ENCODE results near the gene NVL.

NVL gene

DNA sequence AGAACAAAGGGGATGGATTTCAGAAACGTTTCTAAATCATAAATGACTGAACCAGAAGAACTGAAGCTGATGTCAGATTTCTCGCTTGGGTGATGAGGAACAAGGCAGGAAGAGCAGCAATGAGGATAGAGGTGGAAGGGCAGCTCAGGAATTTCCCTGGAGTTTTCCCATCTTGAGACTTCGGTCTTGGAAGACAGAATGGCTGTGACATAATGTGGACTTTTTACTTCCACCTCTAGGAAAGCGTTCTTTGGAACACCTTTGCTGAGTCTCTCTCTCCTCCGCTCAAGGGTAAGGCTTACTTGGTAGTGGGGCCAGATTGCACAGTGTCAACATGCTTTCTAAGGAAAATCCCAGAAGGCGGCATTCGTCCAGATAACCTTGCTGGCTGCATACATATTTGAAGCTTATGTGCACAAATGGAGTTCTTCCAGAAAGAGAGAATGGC lies 110.3 kb downstream of the NVL start:
- H3K4me3 ChIP-seq (ENCODE audit: low read depth in 1 of 2, low read length in 1 of 2): no peak overlapping the region
- H3K27ac ChIP-seq: no peak overlapping the region
- no peaks in the 10 kb centered on the region for H3K27me3 ChIP-seq
- no peaks in the 10 kb centered on the region for H3K4me1 ChIP-seq (ENCODE audit: control insufficient read depth in 1 of 2, insufficient read depth in 1 of 2, low read depth in 1 of 2, low read length in 1 of 2)
- H3K36me3 ChIP-seq: no peaks in the 10 kb centered on the region
- no peaks in the 10 kb centered on the region for H3K9me3 ChIP-seq
- TF ChIP-seq, protein P1, sequence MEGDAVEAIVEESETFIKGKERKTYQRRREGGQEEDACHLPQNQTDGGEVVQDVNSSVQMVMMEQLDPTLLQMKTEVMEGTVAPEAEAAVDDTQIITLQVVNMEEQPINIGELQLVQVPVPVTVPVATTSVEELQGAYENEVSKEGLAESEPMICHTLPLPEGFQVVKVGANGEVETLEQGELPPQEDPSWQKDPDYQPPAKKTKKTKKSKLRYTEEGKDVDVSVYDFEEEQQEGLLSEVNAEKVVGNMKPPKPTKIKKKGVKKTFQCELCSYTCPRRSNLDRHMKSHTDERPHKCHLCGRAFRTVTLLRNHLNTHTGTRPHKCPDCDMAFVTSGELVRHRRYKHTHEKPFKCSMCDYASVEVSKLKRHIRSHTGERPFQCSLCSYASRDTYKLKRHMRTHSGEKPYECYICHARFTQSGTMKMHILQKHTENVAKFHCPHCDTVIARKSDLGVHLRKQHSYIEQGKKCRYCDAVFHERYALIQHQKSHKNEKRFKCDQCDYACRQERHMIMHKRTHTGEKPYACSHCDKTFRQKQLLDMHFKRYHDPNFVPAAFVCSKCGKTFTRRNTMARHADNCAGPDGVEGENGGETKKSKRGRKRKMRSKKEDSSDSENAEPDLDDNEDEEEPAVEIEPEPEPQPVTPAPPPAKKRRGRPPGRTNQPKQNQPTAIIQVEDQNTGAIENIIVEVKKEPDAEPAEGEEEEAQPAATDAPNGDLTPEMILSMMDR (IDR thresholded peaks at IDR 0.05): no peak

DNA sequence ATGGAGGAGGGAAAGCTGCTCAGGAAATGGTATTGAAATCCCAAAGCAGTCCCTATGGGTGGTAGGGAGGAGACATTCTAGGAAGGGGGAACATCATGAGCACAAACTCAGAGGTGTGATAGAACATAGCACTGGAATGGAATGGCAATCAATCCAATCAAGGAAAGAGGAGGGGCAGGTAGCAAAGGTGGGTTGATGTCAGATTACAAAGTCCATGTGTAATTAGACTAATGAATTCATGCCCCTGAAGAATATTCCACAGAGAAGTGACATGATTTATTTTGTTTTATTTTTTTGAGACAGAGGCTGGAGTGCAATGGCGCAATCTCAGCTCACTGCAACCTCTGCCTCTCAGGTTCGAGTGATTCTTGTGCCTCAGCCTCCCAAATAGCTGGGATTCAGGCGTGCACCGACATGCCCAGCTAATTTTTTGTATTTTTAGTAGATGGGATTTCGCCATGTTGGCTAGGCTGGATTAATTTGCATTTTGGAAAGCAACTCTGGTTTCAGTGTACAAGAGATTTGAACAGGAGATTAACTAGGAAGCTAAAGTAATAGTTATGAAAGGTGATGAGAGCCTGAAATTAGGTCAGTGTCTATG lies 110.9 kb downstream of the NVL start:
- H3K9me3 ChIP-seq: no peaks in the 10 kb centered on the region
- no peaks in the 10 kb centered on the region for H3K36me3 ChIP-seq
- no peaks in the 10 kb centered on the region for H3K4me1 ChIP-seq (ENCODE audit: control insufficient read depth in 1 of 2, insufficient read depth in 1 of 2, low read depth in 1 of 2, low read length in 1 of 2)
- no peaks in the 10 kb centered on the region for H3K27me3 ChIP-seq
- no peak overlapping the region for H3K27ac ChIP-seq
- H3K4me3 ChIP-seq (ENCODE audit: low read depth in 1 of 2, low read length in 1 of 2): no peak overlapping the region
- TF ChIP-seq, protein P1 (IDR thresholded peaks at IDR 0.05): no peak

DNA sequence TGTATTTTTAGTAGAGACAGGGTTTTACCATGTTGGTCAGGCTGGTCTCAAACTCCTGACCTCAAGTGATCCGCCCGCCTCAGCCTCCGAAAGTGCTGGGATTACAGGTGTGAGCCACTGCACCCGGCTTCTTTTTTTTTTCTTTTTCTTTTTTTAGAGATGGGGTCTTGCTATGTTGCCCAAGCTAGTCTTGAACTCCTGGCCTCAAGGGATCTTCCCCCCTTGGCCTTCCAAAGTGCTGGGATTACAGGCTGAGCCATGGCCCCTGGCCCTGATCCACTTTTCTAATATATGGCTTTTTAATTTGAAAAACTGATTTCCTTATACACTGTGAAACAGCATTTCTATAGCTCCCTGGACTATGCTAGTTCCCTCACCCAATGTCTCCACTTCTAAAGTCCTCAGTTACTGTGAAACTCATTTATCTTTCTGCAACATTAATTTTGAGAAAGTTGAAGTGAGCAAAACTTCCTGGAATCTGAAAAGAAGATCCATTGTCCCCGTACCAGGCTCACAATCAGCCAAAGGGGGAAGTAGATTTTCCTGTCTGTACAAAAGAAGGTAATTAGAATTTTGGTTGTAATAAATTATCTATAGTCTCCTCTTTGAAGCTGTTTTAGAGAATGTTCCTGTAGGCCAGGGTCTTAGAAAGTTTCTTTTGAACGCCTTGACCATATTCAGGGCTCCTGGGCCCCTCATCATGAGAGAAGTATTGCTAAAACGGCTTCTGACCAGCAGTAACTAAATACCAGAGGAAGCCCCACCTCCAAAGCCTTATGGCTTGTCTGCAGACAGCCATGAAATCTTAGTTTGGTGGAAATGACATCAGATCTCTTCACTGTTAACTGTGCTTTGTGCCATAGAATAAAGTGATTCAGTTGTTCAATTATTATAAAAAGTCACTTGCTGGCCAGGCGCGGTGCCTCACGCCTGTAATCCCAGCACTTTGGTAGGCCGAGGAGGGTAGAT lies 112.0 kb downstream of the NVL start:
- H3K27ac ChIP-seq: no peak overlapping the region
- no peaks in the 10 kb centered on the region for H3K36me3 ChIP-seq
- no peaks in the 10 kb centered on the region for H3K27me3 ChIP-seq
- no peak overlapping the region for H3K4me3 ChIP-seq (ENCODE audit: low read depth in 1 of 2, low read length in 1 of 2)
- H3K4me1 ChIP-seq (ENCODE audit: control insufficient read depth in 1 of 2, insufficient read depth in 1 of 2, low read depth in 1 of 2, low read length in 1 of 2): no peaks in the 10 kb centered on the region
- no peaks in the 10 kb centered on the region for H3K9me3 ChIP-seq
- TF ChIP-seq, protein P1 (IDR thresholded peaks at IDR 0.05): no peak

DNA sequence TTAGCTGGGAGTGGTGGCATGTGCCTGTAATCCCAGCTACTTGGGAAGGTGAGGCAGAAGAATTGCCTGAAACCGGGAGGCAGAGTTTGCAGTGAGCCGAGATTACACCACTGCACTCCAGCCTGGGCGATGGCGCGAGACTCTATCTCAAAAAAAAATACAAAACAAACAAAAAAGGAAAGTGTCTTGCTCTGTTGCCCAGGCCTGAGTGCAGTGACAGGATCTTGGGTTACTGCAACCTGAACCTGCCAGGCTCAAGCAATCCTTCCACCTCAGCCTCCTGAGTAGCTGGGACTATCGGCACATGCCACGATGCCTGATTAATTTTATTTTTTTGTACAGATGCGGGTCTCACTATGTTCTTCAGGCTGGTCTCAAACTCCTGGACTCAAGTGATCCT lies 113.6 kb downstream of the NVL start:
- Histone ChIP-seq H3K27me3 (no peaks in the 10 kb centered on the region), H3K4me1 (ENCODE audit: control insufficient read depth in 1 of 2, insufficient read depth in 1 of 2, low read depth in 1 of 2, low read length in 1 of 2) (no peaks in the 10 kb centered on the region)
- TF ChIP-seq, protein P1 (IDR thresholded peaks at IDR 0.05): no peak

DNA sequence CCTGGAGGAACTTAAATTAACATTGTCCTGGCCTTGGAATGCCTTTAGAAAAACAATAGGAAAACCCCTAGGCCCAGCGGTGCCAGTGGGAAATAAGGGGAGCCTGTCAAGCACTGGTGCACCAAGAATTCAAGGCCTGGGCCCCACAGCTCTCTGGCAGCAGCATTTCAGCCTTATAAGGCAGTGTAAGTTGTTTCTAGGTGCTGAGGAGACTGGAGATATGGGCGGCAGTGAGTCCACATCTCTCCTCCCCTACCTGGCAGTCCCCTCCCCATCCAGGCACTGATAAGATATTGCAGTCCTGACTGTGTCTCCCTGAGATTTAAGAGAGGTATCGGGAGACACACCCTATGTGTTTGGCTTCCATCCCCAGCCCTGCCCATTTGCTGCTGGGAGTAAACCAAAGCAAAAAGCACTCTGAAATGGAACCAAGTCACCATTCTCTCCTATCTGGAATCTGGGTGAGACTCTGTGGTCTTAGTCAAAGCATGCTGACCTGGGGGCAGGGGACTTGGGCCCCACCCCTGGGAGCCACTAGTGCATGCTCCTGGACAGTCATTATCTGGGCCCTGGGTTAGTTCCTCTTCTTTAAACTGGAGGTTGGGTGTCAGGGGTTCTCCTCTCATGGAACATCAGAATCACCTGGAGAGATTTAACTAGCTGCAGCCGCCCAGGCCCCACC lies 116.4 kb downstream of the NVL start:
- H3K4me1 ChIP-seq (ENCODE audit: control insufficient read depth in 1 of 2, insufficient read depth in 1 of 2, low read depth in 1 of 2, low read length in 1 of 2): no peaks in the 10 kb centered on the region
- no peak overlapping the region for H3K27ac ChIP-seq
- TF ChIP-seq, protein P1 (IDR thresholded peaks at IDR 0.05): no peak

More for the DNA sequence above, 113.6 kb downstream of the NVL start:
- H3K36me3 ChIP-seq: no peaks in the 10 kb centered on the region
- H3K9me3 ChIP-seq: no peaks in the 10 kb centered on the region
- H3K4me3 ChIP-seq (ENCODE audit: low read depth in 1 of 2, low read length in 1 of 2): no peak overlapping the region
- no peak overlapping the region for H3K27ac ChIP-seq

More for the DNA sequence above, 116.4 kb downstream of the NVL start:
- Histone ChIP-seq H3K4me3 (ENCODE audit: low read depth in 1 of 2, low read length in 1 of 2) (no peak overlapping the region), H3K9me3 (no peaks in the 10 kb centered on the region), H3K27me3 (no peaks in the 10 kb centered on the region), H3K36me3 (no peaks in the 10 kb centered on the region)

Data from neutrophil (primary cell).